BLaER1 (cell line): ENCODE measurements around the gene CDKAL1.
"Not testable (repeated sequence)": the region's sequence is repeated elsewhere in the genome, so short reads cannot be mapped to it uniquely, and the experiment has no call there.

Source experiments
- H3K27ac ChIP-seq: shearing (Covaris generic); formaldehyde crosslinking; 2 replicates; pipeline ENCODE4 v1.8.1; 2022
- H3K27me3 ChIP-seq: shearing (Covaris generic); formaldehyde crosslinking; 2 replicates; pipeline ENCODE4 v1.8.1; 2022
- H3K36me3 ChIP-seq: shearing (Covaris generic); formaldehyde crosslinking; 2 replicates; pipeline ENCODE4 v1.8.1; 2022
- H3K4me1 ChIP-seq: shearing (Covaris generic); formaldehyde crosslinking; 2 replicates; pipeline ENCODE4 v1.8.1; 2022
- H3K4me2 ChIP-seq: shearing (Covaris generic); formaldehyde crosslinking; 2 replicates; pipeline ENCODE4 v1.8.1; 2022
- H3K4me3 ChIP-seq: shearing (Covaris generic); formaldehyde crosslinking; 2 replicates; pipeline ENCODE4 v1.8.1; 2022
- H3K9ac ChIP-seq: shearing (Covaris generic); formaldehyde crosslinking; 2 replicates; pipeline ENCODE4 v1.8.1; 2022
- H3K9me3 ChIP-seq: shearing (Covaris generic); formaldehyde crosslinking; 2 replicates; pipeline ENCODE4 v1.8.1; 2022
- H4K20me1 ChIP-seq: shearing (Covaris generic); formaldehyde crosslinking; 2 replicates; pipeline ENCODE4 v1.8.1; 2022
- Cebpa-rat ChIP-seq: shearing (Covaris generic); IDR thresholded peaks from 2 replicates; pipeline ENCODE4 v1.8.1; 2022

The CDKAL1 gene

GRCh38 chr6:20608356-20608755, 74.1 kb downstream of the CDKAL1 start:
- no peaks in the 10 kb centered on the region for H3K4me1 ChIP-seq

GRCh38 chr6:20608905-20609304, 74.6 kb downstream of the CDKAL1 start:
- TF ChIP-seq Cebpa-rat: no peak
- Histone ChIP-seq H3K4me2 (no peak overlapping the region), H3K4me3 (no peak overlapping the region), H3K9me3 (peaks cover 4% of the 10 kb centered on the region; the same call in 1 of the 2 replicates), H3K9ac (no peak overlapping the region), H3K36me3 (0 out of 2 replicates have a peak, but pooled peaks cover 9% of the 10 kb centered on the region), H4K20me1 (no peaks in the 10 kb centered on the region), H3K27me3 (no peaks in the 10 kb centered on the region), H3K4me1 (no peaks in the 10 kb centered on the region), H3K27ac (no peak overlapping the region)

More at GRCh38 chr6:20608356-20608755, 74.1 kb downstream of the CDKAL1 start:
- no peak overlapping the region for H3K4me3 ChIP-seq
- H3K27ac ChIP-seq: no peak overlapping the region
- no peaks in the 10 kb centered on the region for H4K20me1 ChIP-seq
- TF ChIP-seq Cebpa-rat: no peak
- H3K27me3 ChIP-seq: no peaks in the 10 kb centered on the region
- 0 out of 2 replicates have a peak, but pooled peaks cover 9% of the 10 kb centered on the region for H3K36me3 ChIP-seq
- no peak overlapping the region for H3K4me2 ChIP-seq
- H3K9ac ChIP-seq: no peak overlapping the region
- peaks cover 4% of the 10 kb centered on the region; the same call in 1 of the 2 replicates for H3K9me3 ChIP-seq

GRCh38 chr6:20609924-20610323, 75.7 kb downstream of the CDKAL1 start:
- H3K27ac ChIP-seq, H4K20me1 ChIP-seq, H3K4me1 ChIP-seq, H3K36me3 ChIP-seq, H3K4me2 ChIP-seq, H3K27me3 ChIP-seq, H3K4me3 ChIP-seq, H3K9me3 ChIP-seq, H3K9ac ChIP-seq: not testable (repeated sequence)

- Histone ChIP-seq H4K20me1 (no peaks in the 10 kb centered on the region), H3K27ac (no peak overlapping the region), H3K4me1 (no peaks in the 10 kb centered on the region), H3K36me3 (0 out of 2 replicates have a peak, but pooled peaks cover 4% of the 10 kb centered on the region), H3K4me2 (no peak overlapping the region), H3K9me3 (peaks cover 4% of the 10 kb centered on the region; the same call in 1 of the 2 replicates), H3K9ac (no peak overlapping the region), H3K27me3 (no peaks in the 10 kb centered on the region), H3K4me3 (no peak overlapping the region)
- no peak for TF ChIP-seq Cebpa-rat
Measured at GRCh38 chr6:20610636-20611370, 76.5 kb downstream of the CDKAL1 start.

GRCh38 chr6:20617537-20617936, 83.3 kb downstream of the CDKAL1 start:
- H4K20me1 ChIP-seq, H3K4me1 ChIP-seq, H3K36me3 ChIP-seq, H3K4me2 ChIP-seq, H3K27ac ChIP-seq, H3K9me3 ChIP-seq, H3K4me3 ChIP-seq, H3K9ac ChIP-seq, H3K27me3 ChIP-seq: not testable (repeated sequence)

GRCh38 chr6:20620043-20620442, 85.8 kb downstream of the CDKAL1 start:
- no peak overlapping the region for H3K9ac ChIP-seq
- H3K27ac ChIP-seq: no peak overlapping the region
- TF ChIP-seq Cebpa-rat: no peak
- no peak overlapping the region for H3K4me3 ChIP-seq
- H4K20me1 ChIP-seq: no peaks in the 10 kb centered on the region
- H3K4me1 ChIP-seq: no peaks in the 10 kb centered on the region
- H3K36me3 ChIP-seq: no peaks in the 10 kb centered on the region
- 0 out of 2 replicates have a peak, but pooled peaks cover 5% of the 10 kb centered on the region for H3K9me3 ChIP-seq
- H3K4me2 ChIP-seq: no peak overlapping the region
- no peaks in the 10 kb centered on the region for H3K27me3 ChIP-seq

- H3K4me2 ChIP-seq: no peak overlapping the region
- no peaks in the 10 kb centered on the region for H3K36me3 ChIP-seq
- H4K20me1 ChIP-seq: no peaks in the 10 kb centered on the region
- no peak overlapping the region for H3K27ac ChIP-seq
- H3K9me3 ChIP-seq: no peaks in the 10 kb centered on the region
- no peak overlapping the region for H3K4me3 ChIP-seq
- no peak overlapping the region for H3K9ac ChIP-seq
- no peak for TF ChIP-seq Cebpa-rat
- H3K27me3 ChIP-seq: no peaks in the 10 kb centered on the region
- H3K4me1 ChIP-seq: no peaks in the 10 kb centered on the region
Measured at GRCh38 chr6:20623761-20624160, 89.5 kb downstream of the CDKAL1 start.

GRCh38 chr6:20626165-20626564, 91.9 kb downstream of the CDKAL1 start:
- H4K20me1 ChIP-seq: no peaks in the 10 kb centered on the region
- H3K9ac ChIP-seq: no peak overlapping the region
- H3K27ac ChIP-seq: no peak overlapping the region
- H3K4me2 ChIP-seq: no peak overlapping the region
- TF ChIP-seq Cebpa-rat: no peak
- no peak overlapping the region for H3K4me3 ChIP-seq
- H3K4me1 ChIP-seq: 0 out of 2 replicates have a peak, but pooled peaks cover under 1% of the 10 kb centered on the region
- H3K27me3 ChIP-seq: no peaks in the 10 kb centered on the region
- H3K9me3 ChIP-seq: no peaks in the 10 kb centered on the region
- H3K36me3 ChIP-seq: no peaks in the 10 kb centered on the region

- Histone ChIP-seq H3K36me3 (peaks cover 9% of the 10 kb centered on the region; the same call in 1 of the 2 replicates), H3K9me3 (no peaks in the 10 kb centered on the region), H3K4me3 (no peak overlapping the region), H3K27me3 (no peaks in the 10 kb centered on the region), H3K27ac (no peak overlapping the region), H3K4me2 (no peak overlapping the region), H4K20me1 (no peaks in the 10 kb centered on the region), H3K4me1 (peaks cover 14% of the 10 kb centered on the region; the same call in 1 of the 2 replicates), H3K9ac (no peak overlapping the region)
- no peak for TF ChIP-seq Cebpa-rat
Measured at GRCh38 chr6:20629509-20629908, 95.3 kb downstream of the CDKAL1 start.

GRCh38 chr6:20630136-20630535, 95.9 kb downstream of the CDKAL1 start:
- H3K4me1 ChIP-seq: peaks cover 19% of the 10 kb centered on the region
- no peaks in the 10 kb centered on the region for H3K27me3 ChIP-seq
- H3K9ac ChIP-seq: no peak overlapping the region
- H3K4me2 ChIP-seq: no peak overlapping the region
- H3K36me3 ChIP-seq: peaks cover 9% of the 10 kb centered on the region; the same call in 1 of the 2 replicates
- H3K27ac ChIP-seq: no peak overlapping the region
- no peak for TF ChIP-seq Cebpa-rat
- no peak overlapping the region for H3K4me3 ChIP-seq
- no peaks in the 10 kb centered on the region for H4K20me1 ChIP-seq
- no peaks in the 10 kb centered on the region for H3K9me3 ChIP-seq
